Skeletal muscle satellite cell (primary cell): ENCODE measurements around the gene FTO.

Experiments used
- H3K27me3 ChIP-seq: 2 replicates; pipeline ENCODE4 v1.7.0; 2013; ENCODE audit warnings: low read length; ENCODE audit not compliant: control insufficient read depth, insufficient read depth
- H3K36me3 ChIP-seq: 2 replicates; pipeline ENCODE4 v1.7.0; 2013; ENCODE audit warnings: mild to moderate bottlenecking, control low read depth, low read length; ENCODE audit not compliant: insufficient read depth
- H3K4me1 ChIP-seq: 2 replicates; pipeline ENCODE4 v1.7.0; 2013; ENCODE audit warnings: low read length; ENCODE audit not compliant: control insufficient read depth, insufficient read depth
- H3K4me2 ChIP-seq: 2 replicates; pipeline ENCODE4 v1.7.0; 2013; ENCODE audit warnings: mild to moderate bottlenecking, low read length
- H3K4me3 ChIP-seq: 2 replicates; pipeline ENCODE4 v1.7.0; 2013; ENCODE audit warnings: low read length
- H3K9ac ChIP-seq: 2 replicates; pipeline ENCODE4 v1.7.0; 2013; ENCODE audit warnings: mild to moderate bottlenecking, low read depth, low read length, moderate library complexity
- H3K9me3 ChIP-seq: replicated peaks from 2 replicates; pipeline ENCODE4 v1.7.0; 2013; ENCODE audit warnings: mild to moderate bottlenecking, control low read depth, low read length

FTO gene

GRCh38 chr16:53924331-53925106, 220.6 kb downstream of the FTO start:
- H3K36me3 ChIP-seq: no peaks in the 10 kb centered on the region
- H3K9me3 ChIP-seq: no peaks in the 10 kb centered on the region
- H3K9ac ChIP-seq: no peak overlapping the region
- H3K4me3 ChIP-seq: no peak overlapping the region
- H3K4me1 ChIP-seq: no peaks in the 10 kb centered on the region
- no peaks in the 10 kb centered on the region for H3K27me3 ChIP-seq
- H3K4me2 ChIP-seq: no peak overlapping the region

- no peaks in the 10 kb centered on the region for H3K36me3 ChIP-seq
- H3K4me1 ChIP-seq: no peaks in the 10 kb centered on the region
- H3K4me3 ChIP-seq: no peak overlapping the region
- H3K9ac ChIP-seq: no peak overlapping the region
- no peaks in the 10 kb centered on the region for H3K27me3 ChIP-seq
- H3K9me3 ChIP-seq: no peaks in the 10 kb centered on the region
- H3K4me2 ChIP-seq: no peak overlapping the region
Observed at GRCh38 chr16:53925107-53925410, 221.1 kb downstream of the FTO start.

GRCh38 chr16:53925526-53925925, 221.6 kb downstream of the FTO start:
- Histone ChIP-seq H3K9ac (no peak overlapping the region), H3K4me3 (no peak overlapping the region), H3K36me3 (no peaks in the 10 kb centered on the region), H3K4me2 (no peak overlapping the region), H3K27me3 (no peaks in the 10 kb centered on the region), H3K9me3 (no peaks in the 10 kb centered on the region), H3K4me1 (no peaks in the 10 kb centered on the region)

GRCh38 chr16:53926209-53926608, 222.3 kb downstream of the FTO start:
- H3K27me3 ChIP-seq: no peaks in the 10 kb centered on the region
- no peak overlapping the region for H3K4me3 ChIP-seq
- no peaks in the 10 kb centered on the region for H3K4me1 ChIP-seq
- H3K9ac ChIP-seq: no peak overlapping the region
- H3K4me2 ChIP-seq: no peak overlapping the region
- H3K36me3 ChIP-seq: no peaks in the 10 kb centered on the region
- no peaks in the 10 kb centered on the region for H3K9me3 ChIP-seq

GRCh38 chr16:53932975-53933374, 229.0 kb downstream of the FTO start:
- Histone ChIP-seq H3K9me3 (no peaks in the 10 kb centered on the region), H3K27me3 (no peaks in the 10 kb centered on the region), H3K4me2 (no peak overlapping the region)

GRCh38 chr16:53933407-53933806, 229.5 kb downstream of the FTO start:
- Histone ChIP-seq H3K9me3 (no peaks in the 10 kb centered on the region), H3K4me3 (no peak overlapping the region), H3K36me3 (peaks cover 10% of the 10 kb centered on the region), H3K4me1 (no peaks in the 10 kb centered on the region), H3K9ac (no peak overlapping the region), H3K4me2 (no peak overlapping the region), H3K27me3 (no peaks in the 10 kb centered on the region)

More at GRCh38 chr16:53932975-53933374, 229.0 kb downstream of the FTO start:
- Histone ChIP-seq H3K9ac (no peak overlapping the region), H3K4me1 (no peaks in the 10 kb centered on the region), H3K36me3 (peaks cover 10% of the 10 kb centered on the region), H3K4me3 (no peak overlapping the region)

GRCh38 chr16:53936052-53936451, 232.1 kb downstream of the FTO start:
- H3K9me3 ChIP-seq: no peaks in the 10 kb centered on the region
- no peaks in the 10 kb centered on the region for H3K27me3 ChIP-seq
- H3K36me3 ChIP-seq: peaks cover 14% of the 10 kb centered on the region
- no peak overlapping the region for H3K4me2 ChIP-seq
- no peak overlapping the region for H3K9ac ChIP-seq
- H3K4me3 ChIP-seq: no peak overlapping the region
- no peaks in the 10 kb centered on the region for H3K4me1 ChIP-seq

GRCh38 chr16:53936529-53936928, 232.6 kb downstream of the FTO start:
- Histone ChIP-seq H3K4me1 (no peaks in the 10 kb centered on the region), H3K9me3 (no peaks in the 10 kb centered on the region), H3K36me3 (peaks cover 14% of the 10 kb centered on the region), H3K4me2 (no peak overlapping the region), H3K9ac (no peak overlapping the region), H3K4me3 (no peak overlapping the region), H3K27me3 (no peaks in the 10 kb centered on the region)

- no peaks in the 10 kb centered on the region for H3K4me1 ChIP-seq
- H3K27me3 ChIP-seq: no peaks in the 10 kb centered on the region
- no peak overlapping the region for H3K9ac ChIP-seq
- H3K4me2 ChIP-seq: no peak overlapping the region
- no peaks in the 10 kb centered on the region for H3K9me3 ChIP-seq
- peaks cover 14% of the 10 kb centered on the region for H3K36me3 ChIP-seq
- H3K4me3 ChIP-seq: no peak overlapping the region
Observed at GRCh38 chr16:53937161-53937880, 233.4 kb downstream of the FTO start.

- no peaks in the 10 kb centered on the region for H3K9me3 ChIP-seq
- no peaks in the 10 kb centered on the region for H3K27me3 ChIP-seq
- no peak overlapping the region for H3K4me2 ChIP-seq
- H3K9ac ChIP-seq: no peak overlapping the region
- no peaks in the 10 kb centered on the region for H3K4me1 ChIP-seq
- H3K4me3 ChIP-seq: no peak overlapping the region
- peaks cover 4% of the 10 kb centered on the region for H3K36me3 ChIP-seq
Observed at GRCh38 chr16:53944025-53944424, 240.1 kb downstream of the FTO start.

GRCh38 chr16:53945996-53946395, 242.0 kb downstream of the FTO start:
- no peak overlapping the region for H3K9ac ChIP-seq
- H3K36me3 ChIP-seq: no peaks in the 10 kb centered on the region
- no peak overlapping the region for H3K4me3 ChIP-seq
- H3K4me2 ChIP-seq: no peak overlapping the region
- no peaks in the 10 kb centered on the region for H3K27me3 ChIP-seq
- H3K4me1 ChIP-seq: no peaks in the 10 kb centered on the region
- no peaks in the 10 kb centered on the region for H3K9me3 ChIP-seq
